Transverse colon (tissue), 4 donors: Measurements from ENCODE around the gene AIMP2. TPM values are rescaled to one million over a fixed set of nuclear protein-coding genes. Genes with fewer than 3 reads are reported as not detected.

Experiments
- DNase-seq: peaks from one replicate; pipeline ENCODE4 v3.0.0-alpha.2; 2019
- H3K27ac ChIP-seq, 4 donors: fragments of 200-600 bp; sonication (generic); 2 replicates each; pipeline ENCODE4 v1.5.1; 2016 to 2018; ENCODE audit warnings: inconsistent platforms in 4 of 4
- H3K27me3 ChIP-seq: fragments of 200-600 bp; sonication (generic); 2 replicates; pipeline ENCODE4 v1.5.1; 2017; ENCODE audit warnings: inconsistent platforms
- H3K36me3 ChIP-seq, 4 donors: fragments of 200-600 bp; sonication (generic); 2 replicates each; pipeline ENCODE4 v1.5.1; 2017 to 2019; ENCODE audit warnings: inconsistent platforms in 4 of 4
- H3K4me1 ChIP-seq, 4 donors: fragments of 200-600 bp; sonication (generic); 2 replicates each; pipeline ENCODE4 v1.5.1; 2017 to 2020; ENCODE audit warnings: inconsistent platforms in 4 of 4
- H3K4me3 ChIP-seq, 4 donors: fragments of 200-600 bp; sonication (generic); 1 replicate in 1 of 4; 2 replicates in 3 of 4; pipeline versions ENCODE4 v1.5.1 to v1.6.1; 2017 to 2019; ENCODE audit warnings: inconsistent platforms in 4 of 4
- H3K9me3 ChIP-seq, 2 donors: fragments of 200-600 bp; sonication (generic); 2 replicates each; pipeline ENCODE4 v1.5.1; 2017 to 2019; ENCODE audit warnings: inconsistent platforms in 2 of 2
- EP300 ChIP-seq: sonication (generic); formaldehyde crosslinking; IDR thresholded peaks from one replicate; pipeline ENCODE4 v1.6.1; 2017; ENCODE audit warnings: antibody characterized with exemption, low read depth
- POLR2A ChIP-seq: fragments of 450-650 bp; IDR thresholded peaks from one replicate; pipeline ENCODE4 v1.6.1; 2016; ENCODE audit warnings: antibody characterized with exemption, mild to moderate bottlenecking, moderate library complexity
- POLR2AphosphoS5 ChIP-seq, 3 donors: sonication (generic); formaldehyde crosslinking; IDR thresholded peaks; one replicate each; pipeline ENCODE4 v1.6.1; 2016; ENCODE audit warnings: antibody characterized with exemption in 3 of 3
- WGBS, 2 donors: methylation state at CpG; one replicate each; pipeline ENCODE4 v1.1.5; 2018; ENCODE audit warnings: low coverage in 1 of 2; 5-methylcytosine and 5-hydroxymethylcytosine counted together
- in situ Hi-C, 4 donors: fragments of 200-750 bp; cut with MboI; loops; one replicate each; pipeline versions ENCODE4 v1.15.0 to v1.15.1; 2017; ENCODE audit warnings: low sequenced_read_pairs in 3 of 4, low pct_ligation_motif_present in 1 of 4, low pct_unique_long_range_greater_than_20kb in 1 of 4
- intact Hi-C: fragments of 100-400 bp; cut with DNase I; formaldehyde crosslinking; loops from one replicate; pipeline ENCODE4 v1.15.1; 2023; ENCODE audit warnings: low total_unique reads
- total RNA-seq, 4 donors: library from RNA; depleted of rRNA; stranded (reverse); fragments of >200 nt; gene quantifications; one replicate each; pipeline ENCODE4 v1.1.0, GENCODE V29; 2016
- TF ChIP-seq, protein P1 (sequence below), 5 experiments: fragments of 200-600 bp in 3 of 5; fragments of 450-650 bp in 2 of 5; sonication (generic) in 3 of 5; IDR thresholded peaks; 1 replicate in 2 of 5; 2 replicates in 3 of 5; pipeline ENCODE4 v1.5.1; 2016 to 2017; ENCODE audit warnings: antibody characterized with exemption in 5 of 5, inconsistent platforms in 3 of 5, mild to moderate bottlenecking in 2 of 5, moderate library complexity in 1 of 5

AIMP2 gene
- total RNA-seq, 4 donors from 2014 or later: 4.9 to 56.8 (median 47.1) TPM

DNA sequence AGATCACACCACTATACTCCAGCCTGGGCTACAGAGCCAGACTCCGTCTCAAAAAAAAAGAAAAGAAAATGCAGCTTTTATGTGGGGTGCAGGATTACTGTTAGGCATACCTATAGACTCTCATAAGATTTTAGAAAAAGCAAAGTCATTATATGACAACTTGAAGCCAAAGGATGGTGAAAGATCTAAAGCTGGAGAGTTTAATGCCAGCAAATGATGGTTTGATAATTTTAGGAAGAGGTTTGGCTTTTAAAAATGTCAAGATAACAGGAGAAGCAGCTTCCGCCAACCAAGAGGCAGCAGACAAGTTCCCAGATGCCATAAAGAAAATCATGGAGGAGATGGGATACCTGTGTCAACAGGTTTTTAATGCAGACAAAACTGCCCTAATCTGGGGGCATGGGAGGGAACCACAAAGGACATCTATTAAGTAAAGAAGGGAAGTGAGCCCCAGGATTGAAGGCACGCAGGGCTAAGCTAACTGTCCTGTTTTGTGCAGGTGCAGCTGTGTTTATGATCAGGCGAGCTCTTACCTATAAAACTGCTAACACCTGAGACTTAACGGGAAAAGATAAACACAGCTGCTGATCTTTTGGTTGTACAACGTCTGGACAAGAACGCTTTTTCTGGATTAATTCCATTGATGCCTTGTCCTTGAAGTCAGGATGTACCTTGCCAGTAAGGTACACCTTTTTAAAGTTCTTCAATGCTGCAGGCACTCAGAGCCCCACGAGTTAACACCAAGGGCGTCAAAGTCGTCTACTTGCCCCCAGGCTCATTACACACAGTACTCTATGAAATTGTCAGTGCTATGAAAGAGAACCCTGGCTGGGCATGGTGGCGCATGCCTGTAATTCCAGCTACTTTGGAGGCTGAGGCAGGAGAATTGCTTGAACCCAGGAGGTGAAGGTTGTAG, 11.6 kb downstream of the AIMP2 start:
- Histone ChIP-seq H3K36me3 (peaks cover 0 to 57% (median 27%) of the 10 kb centered on the region in 4 donors), H3K4me1 (peaks cover 0 to 13% (median 7%) of the 10 kb centered on the region in 4 donors), H3K4me3 (no peak overlapping the region), H3K27ac (no peak overlapping the region), H3K9me3 (no peaks in the 10 kb centered on the region), H3K27me3 (no peaks in the 10 kb centered on the region)
- intact Hi-C loops (no loop called here), in situ Hi-C loops (no loop called here)
- TF ChIP-seq POLR2AphosphoS5 (IDR thresholded peaks at IDR 0.05) (no peak), EP300 (no peak), POLR2A (no peak)
- TF ChIP-seq, protein P1, sequence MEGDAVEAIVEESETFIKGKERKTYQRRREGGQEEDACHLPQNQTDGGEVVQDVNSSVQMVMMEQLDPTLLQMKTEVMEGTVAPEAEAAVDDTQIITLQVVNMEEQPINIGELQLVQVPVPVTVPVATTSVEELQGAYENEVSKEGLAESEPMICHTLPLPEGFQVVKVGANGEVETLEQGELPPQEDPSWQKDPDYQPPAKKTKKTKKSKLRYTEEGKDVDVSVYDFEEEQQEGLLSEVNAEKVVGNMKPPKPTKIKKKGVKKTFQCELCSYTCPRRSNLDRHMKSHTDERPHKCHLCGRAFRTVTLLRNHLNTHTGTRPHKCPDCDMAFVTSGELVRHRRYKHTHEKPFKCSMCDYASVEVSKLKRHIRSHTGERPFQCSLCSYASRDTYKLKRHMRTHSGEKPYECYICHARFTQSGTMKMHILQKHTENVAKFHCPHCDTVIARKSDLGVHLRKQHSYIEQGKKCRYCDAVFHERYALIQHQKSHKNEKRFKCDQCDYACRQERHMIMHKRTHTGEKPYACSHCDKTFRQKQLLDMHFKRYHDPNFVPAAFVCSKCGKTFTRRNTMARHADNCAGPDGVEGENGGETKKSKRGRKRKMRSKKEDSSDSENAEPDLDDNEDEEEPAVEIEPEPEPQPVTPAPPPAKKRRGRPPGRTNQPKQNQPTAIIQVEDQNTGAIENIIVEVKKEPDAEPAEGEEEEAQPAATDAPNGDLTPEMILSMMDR (IDR thresholded peaks at IDR 0.05): no peak
- no peak for DNase-seq
- 55 to 63% methylated on average over 5 to 11 of the region's 11 CpGs for WGBS, 2 donors

DNA sequence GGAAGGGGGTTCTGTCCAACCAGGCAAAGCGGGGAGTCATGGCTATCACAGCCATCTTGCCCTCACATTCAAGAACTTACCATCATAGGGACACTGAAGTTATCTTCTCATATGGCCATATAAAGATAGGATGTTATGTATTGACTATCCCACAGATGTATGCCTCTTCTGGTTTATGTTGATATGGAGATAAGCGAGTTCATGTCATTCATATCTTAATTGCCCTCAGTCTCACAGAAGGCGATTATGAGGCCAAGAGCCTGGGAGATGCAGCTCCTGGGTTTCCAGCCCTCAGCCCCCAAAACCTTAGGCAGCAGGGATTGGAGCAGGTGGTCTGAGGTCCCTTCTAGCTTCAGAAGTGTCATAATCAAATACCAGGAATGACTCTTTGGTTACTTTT, 13.6 kb downstream of the AIMP2 start:
- no peaks in the 10 kb centered on the region for H3K27me3 ChIP-seq
- WGBS, 2 donors: 86 to 94% methylated on average over 2 to 3 of the region's 3 CpGs
- H3K36me3 ChIP-seq: peaks cover 0 to 64% (median 26%) of the 10 kb centered on the region in 4 donors
- H3K4me1 ChIP-seq: peaks cover 0 to 32% (median 22%) of the 10 kb centered on the region in 4 donors
- H3K9me3 ChIP-seq: no peaks in the 10 kb centered on the region
- TF ChIP-seq POLR2AphosphoS5 (IDR thresholded peaks at IDR 0.05) (no peak), POLR2A (no peak), EP300 (no peak)
- TF ChIP-seq, protein P1 (IDR thresholded peaks at IDR 0.05): no peak
- no peak overlapping the region for H3K4me3 ChIP-seq
- no peak for DNase-seq
- in situ Hi-C loops: no loop called here
- H3K27ac ChIP-seq: no peak overlapping the region
- intact Hi-C loops: no loop called here

DNA sequence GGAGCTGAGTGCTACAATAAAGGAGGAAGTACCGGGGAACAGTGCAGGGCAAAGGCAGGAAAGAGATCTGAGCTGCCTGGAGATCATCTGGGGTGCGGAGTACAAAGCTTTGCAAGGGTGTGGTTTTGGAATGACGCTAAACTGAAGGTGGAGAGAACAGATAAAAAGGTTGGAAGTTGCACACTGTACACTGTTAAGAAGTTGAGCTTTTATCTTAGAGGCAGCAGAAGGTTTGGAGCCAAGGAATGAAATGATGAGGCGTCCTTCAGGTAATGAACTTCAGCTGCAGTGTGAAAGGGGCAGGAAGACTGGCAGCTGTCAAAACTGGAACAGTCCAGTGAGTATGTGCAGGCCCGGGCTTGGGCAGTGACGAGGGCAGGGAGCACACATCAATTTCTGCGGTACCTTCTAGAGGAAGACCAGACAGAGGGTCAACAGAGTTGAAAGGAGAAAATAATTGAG, 14.9 kb downstream of the AIMP2 start:
- no peak overlapping the region for H3K4me3 ChIP-seq
- no peak for DNase-seq
- peak overlapping the region in 3 of 4 donors; percentile 56 to 80 (median 64) for H3K27ac ChIP-seq
- TF ChIP-seq POLR2AphosphoS5 (IDR thresholded peaks at IDR 0.05): no peak
- TF ChIP-seq, protein P1 (IDR thresholded peaks at IDR 0.05): no peak
- TF ChIP-seq POLR2A: no peak
- no peak for TF ChIP-seq EP300
- in situ Hi-C loops: no loop called here
- H3K36me3 ChIP-seq: peaks cover 0 to 60% (median 23%) of the 10 kb centered on the region in 4 donors
- H3K9me3 ChIP-seq: no peaks in the 10 kb centered on the region
- 69 to 80% methylated on average over 1 to 7 of the region's 7 CpGs for WGBS, 2 donors
- H3K4me1 ChIP-seq: peaks cover 0 to 37% (median 24%) of the 10 kb centered on the region in 4 donors
- intact Hi-C loops: no loop called here
- H3K27me3 ChIP-seq: no peaks in the 10 kb centered on the region

DNA sequence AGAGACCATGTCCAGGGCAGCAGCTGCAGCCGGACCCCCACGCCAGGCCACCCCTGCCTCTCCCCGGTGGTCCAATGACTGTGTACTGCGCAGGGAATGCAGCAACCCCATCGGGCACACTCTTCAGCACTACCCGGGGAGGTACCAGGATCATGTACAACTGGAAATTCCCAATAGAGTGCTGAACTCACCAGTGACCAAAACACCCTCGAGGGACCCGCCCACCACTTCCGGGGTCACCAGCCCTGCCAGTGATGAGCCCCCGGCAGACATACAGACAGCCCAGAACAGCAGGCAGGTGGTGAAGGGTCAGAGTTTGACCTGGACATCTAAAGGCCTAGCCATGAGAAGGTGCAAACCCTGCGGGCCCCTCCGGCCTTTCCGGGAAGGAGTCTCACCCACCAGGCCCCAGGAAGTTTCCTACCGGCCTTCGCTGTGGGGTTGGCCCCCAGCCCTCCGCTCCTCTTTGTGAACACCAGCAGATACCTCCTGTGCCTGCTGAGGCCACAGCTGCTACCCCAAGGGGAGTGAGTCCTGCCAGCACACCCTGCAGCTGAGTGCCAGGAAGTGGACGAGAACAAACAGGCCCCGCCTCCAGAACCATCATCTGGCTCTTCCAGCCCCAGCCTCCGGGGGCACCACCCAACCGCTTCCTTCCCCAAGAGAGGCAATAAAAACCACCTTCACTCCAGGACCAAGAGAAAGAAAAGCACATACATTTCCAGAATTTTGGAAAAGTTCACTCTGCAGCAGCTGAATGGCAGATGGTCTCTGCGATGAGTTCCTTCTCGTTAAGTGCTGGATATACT, 17.1 kb downstream of the AIMP2 start:
- 26 to 61% methylated on average over 6 to 17 of the region's 22 CpGs for WGBS, 2 donors
- H3K36me3 ChIP-seq: peaks cover 0 to 50% (median 17%) of the 10 kb centered on the region in 4 donors
- peak overlapping the region; percentile 79 to 87 (median 82) for H3K27ac ChIP-seq

More for the DNA sequence above, 17.1 kb downstream of the AIMP2 start:
- intact Hi-C loops (no loop called here), in situ Hi-C loops (no loop called here)
- DNase-seq: peak; percentile 89
- no peaks in the 10 kb centered on the region for H3K9me3 ChIP-seq
- peaks cover 0 to 37% (median 24%) of the 10 kb centered on the region in 4 donors for H3K4me1 ChIP-seq
- TF ChIP-seq POLR2AphosphoS5 (IDR thresholded peaks at IDR 0.05) (peak; percentile 23 to 62 (median 24)), POLR2A (peak; percentile 31), EP300 (no peak)
- TF ChIP-seq, protein P1 (IDR thresholded peaks at IDR 0.05): peak in 4 of 5 experiments; percentile 24 to 56 (median 34)
- no peaks in the 10 kb centered on the region for H3K27me3 ChIP-seq
- H3K4me3 ChIP-seq: peak overlapping the region in 3 of 4 donors; percentile 10 to 38 (median 13)
